Activated CD8-positive, alpha-beta memory T cell treated with anti-CD3 and anti-CD28 coated beads for 24 hours (primary cell): ENCODE results near the gene ABCG5.

Source experiments
- DNase-seq: peaks from one replicate; pipeline ENCODE4 v3.0.0-alpha.2; 2020

Gene ABCG5

DNA sequence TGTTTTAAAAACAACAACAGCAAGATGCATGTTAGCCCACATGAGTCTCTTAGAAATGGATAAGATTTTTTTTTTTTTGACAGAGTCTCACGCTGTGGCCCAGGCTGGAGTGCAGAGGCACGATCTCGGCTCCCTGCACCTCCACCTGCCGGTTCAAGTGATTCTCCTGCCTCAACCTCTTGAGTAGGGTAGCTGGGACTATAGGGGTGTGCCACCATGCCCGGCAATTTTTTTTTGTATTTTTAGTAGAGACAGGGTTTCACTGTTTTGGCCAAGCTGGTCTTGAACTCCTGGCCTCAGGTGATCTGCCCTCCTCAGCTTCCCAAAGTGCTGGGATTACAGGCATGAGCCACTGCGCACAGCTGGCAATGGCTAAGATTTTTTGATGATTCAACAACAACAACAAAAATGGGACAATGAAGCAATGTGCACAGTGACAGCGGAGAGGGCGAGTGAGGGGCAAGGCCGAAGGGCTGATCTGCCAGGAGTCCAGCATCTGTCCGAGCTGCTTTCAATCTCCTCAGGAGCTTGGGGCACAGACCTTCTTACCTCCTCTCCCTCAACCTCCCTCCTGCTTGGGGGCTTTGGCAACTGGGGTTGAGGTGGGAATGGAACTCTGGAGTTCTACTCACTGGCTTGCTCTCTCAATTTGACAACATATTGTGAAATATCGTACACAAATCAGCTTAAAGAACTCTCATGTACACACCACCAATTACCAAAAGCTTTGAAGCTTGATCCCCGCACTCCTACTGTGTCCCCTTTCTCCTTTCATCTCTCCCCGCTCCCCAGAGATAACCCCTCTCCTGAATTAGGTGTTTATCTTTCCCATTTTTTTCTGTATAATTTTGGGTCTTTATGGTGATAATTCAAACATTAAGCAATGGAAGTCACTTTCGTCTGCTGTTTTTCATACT lies 3.6 kb upstream of the ABCG5 start:
- DNase-seq, result no peak

DNA sequence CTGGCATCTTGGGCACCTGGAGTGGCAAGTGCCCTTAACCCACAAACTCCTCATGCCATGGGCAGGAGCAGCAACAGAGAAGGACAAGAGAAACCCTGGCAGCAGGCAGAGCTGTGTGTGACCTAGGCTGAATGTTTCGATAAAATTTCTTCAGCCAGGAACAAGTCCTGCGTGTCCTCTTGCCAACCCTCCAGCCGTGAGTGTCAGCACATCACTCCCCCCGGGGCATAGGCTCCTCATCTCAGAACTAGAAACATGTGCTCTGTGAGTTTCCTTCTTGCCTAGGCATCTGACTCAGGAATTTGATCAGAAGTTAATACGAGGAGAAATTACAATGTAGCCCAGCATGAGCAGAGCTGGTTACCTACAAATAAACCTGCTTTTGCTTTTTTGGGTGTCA lies 2.3 kb upstream of the ABCG5 start:
- no peak for DNase-seq

DNA sequence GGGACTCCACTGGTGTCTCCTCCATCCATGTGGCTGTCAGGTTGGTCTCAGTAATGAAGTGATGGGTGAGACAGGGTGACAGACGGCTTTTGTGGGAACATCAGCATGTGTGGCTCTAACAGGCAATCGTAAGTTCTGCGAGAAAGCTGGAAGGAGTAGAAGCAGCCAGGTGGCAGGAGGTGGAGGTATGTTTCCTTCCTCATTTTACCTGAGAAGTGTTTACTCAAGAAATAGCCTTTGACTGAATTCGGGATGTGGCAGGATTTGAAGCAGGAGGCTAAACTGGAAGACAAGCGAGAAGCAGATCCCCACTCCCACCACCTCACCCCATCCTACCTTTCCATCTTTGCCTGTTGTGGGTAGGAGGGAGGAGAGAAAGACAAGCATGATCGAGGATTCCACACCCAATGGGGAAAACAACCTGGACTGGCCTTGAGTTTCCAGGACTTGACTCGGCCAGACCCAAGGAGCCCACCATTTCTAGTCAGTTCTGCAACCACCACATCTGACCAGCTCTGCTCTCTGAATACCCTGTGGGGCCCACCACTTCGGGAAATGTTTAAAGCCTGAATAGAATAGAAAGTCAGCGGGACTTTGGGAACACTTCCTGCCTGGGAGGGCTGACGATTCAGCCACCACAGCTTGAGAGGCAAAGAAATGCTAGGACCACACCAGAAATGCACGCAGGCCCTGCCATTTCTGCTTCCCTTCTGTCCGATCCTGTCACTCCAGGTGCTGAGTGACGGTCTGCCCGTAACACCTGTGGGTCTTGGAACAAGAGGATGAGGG lies 1.3 kb upstream of the ABCG5 start:
- DNase-seq, result no peak

GRCh38 chr2:43837831-43838559 lies 644 bp downstream of the ABCG5 start:
- DNase-seq, result no peak

DNA sequence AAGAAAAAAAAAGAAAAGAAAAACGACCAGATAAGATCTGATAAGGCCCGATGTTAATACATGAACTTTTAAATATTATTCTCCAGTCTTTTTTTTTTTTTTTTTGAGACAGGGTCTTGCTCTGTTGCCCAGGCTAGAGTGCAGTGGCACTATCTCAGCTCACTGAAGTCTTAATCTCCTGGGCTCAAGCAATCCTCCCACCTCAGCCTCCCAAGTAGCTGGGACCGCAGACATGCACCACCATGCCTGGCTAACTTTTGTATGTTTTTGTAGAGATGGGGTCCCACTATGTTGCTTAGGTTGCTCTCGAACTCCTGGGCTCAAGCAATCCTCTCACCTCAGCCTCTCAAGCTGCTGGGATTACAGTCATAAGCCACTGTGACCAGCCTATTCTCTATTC lies 1.6 kb downstream of the ABCG5 start:
- DNase-seq, result no peak

GRCh38 chr2:43832457-43832856 lies 6.2 kb downstream of the ABCG5 start:
- no peak for DNase-seq

- DNase-seq, result no peak
Observed at GRCh38 chr2:43831543-43832294, 6.9 kb downstream of the ABCG5 start.

GRCh38 chr2:43826305-43827250 lies 12.1 kb downstream of the ABCG5 start:
- no peak for DNase-seq

DNA sequence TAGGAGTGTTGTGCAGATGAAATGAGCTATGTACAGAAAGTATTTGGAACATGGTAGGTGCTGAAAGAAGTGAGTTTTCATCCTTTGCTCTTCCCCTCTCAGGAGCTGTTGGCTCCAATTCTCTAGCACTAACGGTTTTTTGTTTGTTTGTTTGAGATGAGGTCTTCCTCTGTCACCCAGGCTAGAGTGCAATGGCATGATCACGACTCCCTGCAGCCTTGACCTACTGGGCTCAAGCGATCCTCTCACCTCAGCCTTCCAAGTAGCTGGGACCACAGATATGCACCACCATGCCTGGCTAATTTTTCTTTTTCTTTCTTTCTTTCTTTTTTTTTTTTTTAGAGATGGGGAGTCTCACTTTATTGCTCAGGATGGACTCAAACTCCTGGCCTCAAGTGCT lies 12.8 kb downstream of the ABCG5 start:
- no peak for DNase-seq

DNA sequence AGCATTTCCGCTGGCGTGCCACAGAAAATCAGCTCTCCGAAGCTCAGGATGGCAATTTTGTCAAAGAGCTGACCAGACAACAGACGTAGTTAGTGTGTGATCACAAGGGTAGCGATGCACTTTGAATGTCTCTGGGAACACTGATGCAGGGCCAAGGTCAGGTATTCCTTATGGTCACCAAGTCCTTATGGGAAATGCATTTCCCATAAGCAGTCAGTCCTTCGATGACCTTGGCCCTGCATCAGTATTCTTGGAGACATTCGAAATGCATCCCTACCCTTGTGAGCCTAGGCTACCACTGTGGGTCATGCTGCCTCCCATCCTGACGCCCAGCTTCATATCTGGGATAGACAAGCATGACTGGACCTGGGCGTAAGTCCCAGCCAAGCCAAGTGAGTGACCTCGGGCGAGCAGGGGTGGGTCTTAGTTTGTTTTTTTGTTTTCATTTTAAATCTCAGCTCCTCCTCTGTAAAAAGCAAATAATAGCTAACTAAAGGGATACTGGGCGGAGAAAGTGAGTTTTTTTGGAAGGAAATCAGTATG lies 13.6 kb downstream of the ABCG5 start:
- DNase-seq, result no peak

- DNase-seq, result no peak
Observed at GRCh38 chr2:43824512-43824911, 14.1 kb downstream of the ABCG5 start.

DNA sequence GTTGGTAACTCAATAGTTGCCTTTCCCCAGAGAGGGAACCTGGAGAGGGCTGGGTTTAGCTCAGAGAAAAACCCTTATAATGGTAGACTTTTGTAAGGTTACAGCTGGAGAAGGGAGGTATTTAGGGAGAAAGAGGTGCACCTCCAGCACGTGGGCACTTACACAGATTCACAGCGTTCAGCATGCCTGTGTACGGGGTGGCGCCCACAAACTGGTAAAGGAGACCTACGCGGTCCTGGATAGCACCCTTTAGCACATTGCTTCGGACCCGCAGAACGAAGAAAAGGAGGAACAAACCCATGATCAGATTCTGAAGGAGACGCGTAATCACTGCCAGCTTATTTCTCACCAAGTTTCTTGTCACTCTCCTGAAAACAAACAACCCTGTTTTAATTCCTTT lies 14.9 kb downstream of the ABCG5 start:
- no peak for DNase-seq

GRCh38 chr2:43822839-43823238 lies 15.8 kb downstream of the ABCG5 start:
- no peak for DNase-seq

DNA sequence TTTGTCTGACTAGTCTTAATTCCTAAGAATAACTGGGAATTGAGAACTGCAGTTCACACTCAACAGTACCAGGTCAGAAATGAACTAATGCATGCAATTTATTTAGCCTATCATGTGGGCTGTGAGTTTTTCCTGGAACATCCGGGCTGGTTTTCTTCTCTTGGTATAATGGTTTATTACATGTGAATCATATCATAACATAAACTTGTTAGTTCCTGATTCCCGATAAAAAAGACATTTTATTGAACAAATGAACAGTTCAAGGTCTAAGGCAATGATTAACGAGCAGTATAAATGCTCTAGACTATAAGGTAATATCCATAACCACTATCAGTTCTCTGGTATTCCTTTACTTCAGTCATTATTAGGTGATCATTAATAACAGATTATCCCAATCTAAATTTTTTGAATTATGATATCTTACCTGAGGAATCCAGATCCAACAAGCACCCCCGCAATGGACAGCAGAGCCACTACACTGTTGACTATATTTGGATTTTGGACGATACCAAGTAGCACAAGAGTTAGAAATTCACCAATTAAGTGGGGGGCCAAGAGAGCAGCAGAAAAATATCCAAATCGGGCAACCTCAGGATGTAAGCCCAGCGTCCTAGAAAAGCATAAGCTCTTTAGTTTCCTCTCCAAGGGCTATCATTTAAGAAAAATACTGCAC lies 19.0 kb downstream of the ABCG5 start:
- DNase-seq, result no peak

- DNase-seq, result no peak
Observed at GRCh38 chr2:43818761-43819160, 19.9 kb downstream of the ABCG5 start.

GRCh38 chr2:43814711-43815110 lies 23.9 kb downstream of the ABCG5 start:
- DNase-seq, result no peak

DNA sequence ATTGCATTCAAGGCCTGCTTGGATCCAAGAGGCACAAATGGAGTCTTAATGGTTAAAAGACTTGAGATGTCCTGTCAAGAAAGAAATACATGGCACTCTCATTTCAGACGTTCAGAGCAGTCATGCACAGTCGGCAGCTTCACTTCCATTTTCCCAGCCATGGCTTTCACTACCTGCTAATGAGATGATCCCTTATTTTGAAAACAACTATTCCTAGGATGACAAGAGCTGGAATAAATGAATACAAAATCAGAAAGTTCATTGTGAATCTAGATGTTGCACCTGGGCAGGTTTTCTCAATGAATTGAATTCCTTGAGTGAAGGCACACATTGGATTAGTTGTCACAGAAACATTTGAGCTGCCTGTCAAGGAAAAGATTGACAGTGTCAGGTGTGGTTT lies 25.7 kb downstream of the ABCG5 start:
- DNase-seq, result no peak

DNA sequence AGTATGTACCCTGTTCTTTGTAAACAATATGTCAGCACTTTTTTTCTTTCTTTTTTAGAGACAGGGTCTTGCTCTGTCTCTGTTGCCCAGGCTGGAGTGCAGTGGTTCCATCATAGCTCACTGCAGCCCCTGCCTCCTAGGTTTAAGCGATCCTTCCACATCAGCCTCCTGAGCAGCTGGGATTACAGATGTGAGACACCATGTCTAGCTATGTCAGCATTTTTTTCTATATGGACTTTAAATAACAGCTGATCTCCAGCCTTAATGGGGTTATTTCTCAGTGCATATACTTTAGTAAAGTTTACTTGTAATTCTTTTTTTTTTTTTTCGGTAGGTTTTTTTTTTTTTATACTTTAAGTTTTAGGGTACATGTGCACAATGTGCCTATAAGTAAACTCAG lies 26.6 kb downstream of the ABCG5 start:
- DNase-seq, result no peak

- no peak for DNase-seq
Observed at GRCh38 chr2:43810888-43811287, 27.8 kb downstream of the ABCG5 start.

GRCh38 chr2:43810452-43810851 lies 28.2 kb downstream of the ABCG5 start:
- no peak for DNase-seq

DNA sequence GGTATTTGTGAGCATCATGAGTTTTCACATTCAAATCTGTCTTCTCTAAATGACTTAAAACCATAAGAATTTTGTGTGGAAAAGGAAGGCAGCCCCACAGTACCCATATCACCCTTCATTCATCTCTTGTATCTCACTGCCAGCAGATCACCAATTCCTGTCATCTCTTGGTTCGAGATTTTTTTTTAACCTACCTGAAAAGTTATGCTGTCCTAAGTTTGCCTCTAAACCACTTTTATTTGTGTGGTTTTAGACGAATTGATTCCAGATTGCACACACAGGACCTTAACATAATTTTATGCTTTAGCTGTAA lies 32.0 kb downstream of the ABCG5 start:
- no peak for DNase-seq
